Central memory CD4-positive, alpha-beta T cell (primary cell): ENCODE results near the gene BLTP1.

Source experiments
- DNase-seq: peaks from one replicate; pipeline ENCODE4 v3.0.0; 2022

Gene BLTP1

DNA sequence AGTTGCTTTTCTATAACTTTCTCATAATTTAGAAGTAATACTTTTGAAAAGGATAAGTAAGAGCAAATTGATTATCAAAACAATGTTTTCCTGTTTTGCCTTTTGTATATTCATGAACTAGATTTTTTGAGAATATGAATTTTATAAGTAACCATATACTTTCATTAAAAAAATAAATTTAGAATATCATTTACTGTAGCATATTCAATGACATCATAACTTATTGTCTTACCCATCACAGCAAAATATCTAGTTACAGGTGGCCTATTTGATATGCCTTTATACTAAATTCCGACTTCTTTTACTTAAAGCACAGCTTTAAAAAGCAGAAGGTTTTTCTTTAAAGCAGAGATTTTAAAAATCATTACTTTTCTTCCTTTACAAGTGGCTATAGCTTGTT lies 20.1 kb downstream of the BLTP1 start:
- no peak for DNase-seq

DNA sequence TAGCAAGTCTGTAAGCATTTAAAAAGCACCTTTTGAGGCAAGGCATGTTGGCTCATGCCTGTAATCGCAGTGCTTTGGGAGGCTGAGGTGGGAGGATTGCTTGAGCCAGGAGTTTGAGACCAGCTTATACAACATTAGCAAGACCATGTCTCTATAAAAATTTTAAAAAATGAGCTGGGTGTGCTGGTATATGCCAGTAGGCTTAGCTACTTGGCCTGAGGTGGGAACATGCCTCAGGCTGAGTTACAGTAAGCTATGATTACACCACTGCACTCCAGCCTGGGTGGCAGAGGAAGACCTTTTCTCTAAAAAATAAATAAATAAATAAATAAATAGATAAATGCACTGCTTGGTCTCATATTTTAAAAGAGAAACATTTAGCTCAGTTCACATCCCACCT lies 26.8 kb downstream of the BLTP1 start:
- DNase-seq = no peak

GRCh38 chr4:122195718-122196117 lies 43.6 kb downstream of the BLTP1 start:
- DNase-seq = no peak
